Measurements from ENCODE around the gene ZKSCAN1.

DNA sequence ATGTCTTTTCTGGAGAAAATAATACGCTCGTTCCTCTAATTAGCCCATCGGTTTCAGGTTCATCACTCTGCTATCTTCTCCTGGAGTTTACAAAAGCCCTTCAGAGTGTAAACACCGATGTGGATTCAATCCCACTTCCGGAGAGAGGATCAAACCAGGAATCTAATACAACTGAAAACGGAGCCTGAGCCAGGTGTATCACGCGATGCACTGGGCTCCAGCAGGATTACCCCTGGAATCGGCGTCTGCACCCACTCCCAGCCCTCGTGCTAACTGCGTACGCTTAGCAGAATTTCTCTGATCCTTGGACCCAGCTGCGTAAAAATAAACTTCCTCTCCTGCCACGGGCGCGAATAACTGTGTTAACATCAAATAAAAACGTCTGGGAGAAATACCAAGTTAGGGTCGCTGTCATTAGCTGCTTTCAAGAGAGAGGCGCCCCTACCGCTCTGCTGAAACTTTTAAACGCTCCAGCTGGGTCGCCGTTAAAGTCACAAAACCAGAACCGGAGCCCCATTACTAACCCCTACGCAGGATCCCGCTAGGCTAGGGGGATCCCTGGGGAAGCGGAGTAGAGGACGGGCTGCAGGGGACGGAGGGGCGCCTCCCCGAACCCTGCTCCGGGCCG lies 65.6 kb downstream of the ZKSCAN1 start:
- TF ChIP-seq, protein P1, sequence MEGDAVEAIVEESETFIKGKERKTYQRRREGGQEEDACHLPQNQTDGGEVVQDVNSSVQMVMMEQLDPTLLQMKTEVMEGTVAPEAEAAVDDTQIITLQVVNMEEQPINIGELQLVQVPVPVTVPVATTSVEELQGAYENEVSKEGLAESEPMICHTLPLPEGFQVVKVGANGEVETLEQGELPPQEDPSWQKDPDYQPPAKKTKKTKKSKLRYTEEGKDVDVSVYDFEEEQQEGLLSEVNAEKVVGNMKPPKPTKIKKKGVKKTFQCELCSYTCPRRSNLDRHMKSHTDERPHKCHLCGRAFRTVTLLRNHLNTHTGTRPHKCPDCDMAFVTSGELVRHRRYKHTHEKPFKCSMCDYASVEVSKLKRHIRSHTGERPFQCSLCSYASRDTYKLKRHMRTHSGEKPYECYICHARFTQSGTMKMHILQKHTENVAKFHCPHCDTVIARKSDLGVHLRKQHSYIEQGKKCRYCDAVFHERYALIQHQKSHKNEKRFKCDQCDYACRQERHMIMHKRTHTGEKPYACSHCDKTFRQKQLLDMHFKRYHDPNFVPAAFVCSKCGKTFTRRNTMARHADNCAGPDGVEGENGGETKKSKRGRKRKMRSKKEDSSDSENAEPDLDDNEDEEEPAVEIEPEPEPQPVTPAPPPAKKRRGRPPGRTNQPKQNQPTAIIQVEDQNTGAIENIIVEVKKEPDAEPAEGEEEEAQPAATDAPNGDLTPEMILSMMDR (conservative IDR thresholded peaks at IDR 0.05; ENCODE audit: low read depth in 2 of 2), result no peak
- no peak for TF ChIP-seq EZH2phosphoT487 (IDR thresholded peaks at IDR 0.05; ENCODE audit: unreplicated experiment)
- TF ChIP-seq EZH2 (IDR thresholded peaks at IDR 0.05; ENCODE audit: low read depth, unreplicated experiment), result no peak
- no peak for TF ChIP-seq CREB1 (CRISPR knock-in tag; IDR thresholded peaks at IDR 0.05; ENCODE audit: low read depth)
- no peak for TF ChIP-seq POLR2AphosphoS5 (IDR thresholded peaks at IDR 0.05; ENCODE audit: low read depth)
- TF ChIP-seq STAT1 (IDR thresholded peaks at IDR 0.05; ENCODE audit: unreplicated experiment), result no peak
- TF ChIP-seq, protein P2, sequence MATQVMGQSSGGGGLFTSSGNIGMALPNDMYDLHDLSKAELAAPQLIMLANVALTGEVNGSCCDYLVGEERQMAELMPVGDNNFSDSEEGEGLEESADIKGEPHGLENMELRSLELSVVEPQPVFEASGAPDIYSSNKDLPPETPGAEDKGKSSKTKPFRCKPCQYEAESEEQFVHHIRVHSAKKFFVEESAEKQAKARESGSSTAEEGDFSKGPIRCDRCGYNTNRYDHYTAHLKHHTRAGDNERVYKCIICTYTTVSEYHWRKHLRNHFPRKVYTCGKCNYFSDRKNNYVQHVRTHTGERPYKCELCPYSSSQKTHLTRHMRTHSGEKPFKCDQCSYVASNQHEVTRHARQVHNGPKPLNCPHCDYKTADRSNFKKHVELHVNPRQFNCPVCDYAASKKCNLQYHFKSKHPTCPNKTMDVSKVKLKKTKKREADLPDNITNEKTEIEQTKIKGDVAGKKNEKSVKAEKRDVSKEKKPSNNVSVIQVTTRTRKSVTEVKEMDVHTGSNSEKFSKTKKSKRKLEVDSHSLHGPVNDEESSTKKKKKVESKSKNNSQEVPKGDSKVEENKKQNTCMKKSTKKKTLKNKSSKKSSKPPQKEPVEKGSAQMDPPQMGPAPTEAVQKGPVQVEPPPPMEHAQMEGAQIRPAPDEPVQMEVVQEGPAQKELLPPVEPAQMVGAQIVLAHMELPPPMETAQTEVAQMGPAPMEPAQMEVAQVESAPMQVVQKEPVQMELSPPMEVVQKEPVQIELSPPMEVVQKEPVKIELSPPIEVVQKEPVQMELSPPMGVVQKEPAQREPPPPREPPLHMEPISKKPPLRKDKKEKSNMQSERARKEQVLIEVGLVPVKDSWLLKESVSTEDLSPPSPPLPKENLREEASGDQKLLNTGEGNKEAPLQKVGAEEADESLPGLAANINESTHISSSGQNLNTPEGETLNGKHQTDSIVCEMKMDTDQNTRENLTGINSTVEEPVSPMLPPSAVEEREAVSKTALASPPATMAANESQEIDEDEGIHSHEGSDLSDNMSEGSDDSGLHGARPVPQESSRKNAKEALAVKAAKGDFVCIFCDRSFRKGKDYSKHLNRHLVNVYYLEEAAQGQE (IDR thresholded peaks at IDR 0.05; ENCODE audit: unreplicated experiment), result no peak
- no peak for TF ChIP-seq ZNF114 (CRISPR knock-in tag; IDR thresholded peaks at IDR 0.05)
- TF ChIP-seq JUNB (IDR thresholded peaks at IDR 0.05; ENCODE audit: unreplicated experiment), result no peak
- no peak for TF ChIP-seq ZNF331 (CRISPR knock-in tag; IDR thresholded peaks at IDR 0.05; ENCODE audit: low read depth)

Measured in GM23338 (cell line).